ENCODE measurements around the gene PLA2G15. TPM values are rescaled to one million over a fixed set of nuclear protein-coding genes. Genes with fewer than 3 reads are reported as not detected.
A peak's percentile ranks its signal among the peaks of the same experiment; 100 is the strongest.

Gene PLA2G15
- total RNA-seq, 1 donor from 2014 or later = 17.1 TPM

DNA sequence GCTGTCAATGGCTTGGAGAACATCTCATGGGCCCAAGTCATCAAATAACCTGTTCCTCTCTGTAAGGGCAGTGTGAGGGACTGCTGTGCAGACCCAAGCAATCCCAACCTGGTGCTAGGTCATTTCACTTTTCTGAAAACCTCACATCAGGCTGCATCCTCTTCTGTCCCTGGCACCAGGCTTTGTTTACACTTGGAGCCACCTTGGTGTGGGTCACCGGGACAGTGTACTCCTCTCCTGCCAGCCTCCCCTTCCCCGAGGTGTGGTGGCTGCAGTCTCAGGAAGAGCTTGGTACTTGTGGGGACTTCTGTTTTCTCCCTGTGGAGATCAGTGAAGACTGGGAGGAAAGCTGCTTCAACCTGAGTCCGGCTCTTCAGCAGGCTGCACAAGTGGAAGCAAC, 53.1 kb downstream of the PLA2G15 start:
- H3K4me3 ChIP-seq (ENCODE audit: low read depth, low read length) = no peak overlapping the region
- DNase-seq (ENCODE audit: low read depth) = no peak
- TF ChIP-seq, protein P1, sequence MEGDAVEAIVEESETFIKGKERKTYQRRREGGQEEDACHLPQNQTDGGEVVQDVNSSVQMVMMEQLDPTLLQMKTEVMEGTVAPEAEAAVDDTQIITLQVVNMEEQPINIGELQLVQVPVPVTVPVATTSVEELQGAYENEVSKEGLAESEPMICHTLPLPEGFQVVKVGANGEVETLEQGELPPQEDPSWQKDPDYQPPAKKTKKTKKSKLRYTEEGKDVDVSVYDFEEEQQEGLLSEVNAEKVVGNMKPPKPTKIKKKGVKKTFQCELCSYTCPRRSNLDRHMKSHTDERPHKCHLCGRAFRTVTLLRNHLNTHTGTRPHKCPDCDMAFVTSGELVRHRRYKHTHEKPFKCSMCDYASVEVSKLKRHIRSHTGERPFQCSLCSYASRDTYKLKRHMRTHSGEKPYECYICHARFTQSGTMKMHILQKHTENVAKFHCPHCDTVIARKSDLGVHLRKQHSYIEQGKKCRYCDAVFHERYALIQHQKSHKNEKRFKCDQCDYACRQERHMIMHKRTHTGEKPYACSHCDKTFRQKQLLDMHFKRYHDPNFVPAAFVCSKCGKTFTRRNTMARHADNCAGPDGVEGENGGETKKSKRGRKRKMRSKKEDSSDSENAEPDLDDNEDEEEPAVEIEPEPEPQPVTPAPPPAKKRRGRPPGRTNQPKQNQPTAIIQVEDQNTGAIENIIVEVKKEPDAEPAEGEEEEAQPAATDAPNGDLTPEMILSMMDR (conservative IDR thresholded peaks at IDR 0.05; ENCODE audit: low read depth, low read length) = no peak

- H3K4me3 ChIP-seq (ENCODE audit: low read depth, low read length) = no peak overlapping the region
- DNase-seq (ENCODE audit: low read depth) = no peak
- TF ChIP-seq, protein P1 (conservative IDR thresholded peaks at IDR 0.05; ENCODE audit: low read depth, low read length) = no peak
These were observed 53.9 kb downstream of the PLA2G15 start for GRCh38 chr16:68298907-68299561.

GRCh38 chr16:68299571-68300453, 54.6 kb downstream of the PLA2G15 start:
- TF ChIP-seq, protein P1 (conservative IDR thresholded peaks at IDR 0.05; ENCODE audit: low read depth, low read length) = no peak
- H3K4me3 ChIP-seq (ENCODE audit: low read depth, low read length) = no peak overlapping the region
- no peak for DNase-seq (ENCODE audit: low read depth)

- no peak for DNase-seq (ENCODE audit: low read depth)
- TF ChIP-seq, protein P1 (conservative IDR thresholded peaks at IDR 0.05; ENCODE audit: low read depth, low read length) = no peak
- no peak overlapping the region for H3K4me3 ChIP-seq (ENCODE audit: low read depth, low read length)
These were observed 55.7 kb downstream of the PLA2G15 start for GRCh38 chr16:68300734-68301459.

DNA sequence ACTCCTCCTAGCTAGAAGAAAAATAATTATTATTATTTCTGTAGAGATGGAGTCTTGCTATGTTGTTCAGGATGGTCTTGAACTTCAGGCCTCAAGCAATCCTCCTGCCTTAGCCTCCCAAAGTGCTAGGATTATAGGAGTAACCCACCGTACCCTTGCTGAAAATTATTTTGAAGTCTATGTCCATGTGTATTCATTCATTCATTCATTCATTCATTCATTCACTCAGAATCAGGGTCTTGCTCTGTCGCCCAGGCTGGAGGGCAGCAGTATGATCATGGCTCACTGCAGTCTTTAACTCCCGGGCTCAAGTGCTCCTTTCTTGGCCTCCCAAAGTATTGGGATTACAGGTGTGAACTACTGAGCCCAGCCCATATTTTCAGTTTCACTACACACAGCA, 61.5 kb downstream of the PLA2G15 start:
- TF ChIP-seq, protein P1 (conservative IDR thresholded peaks at IDR 0.05; ENCODE audit: low read depth, low read length) = no peak
- H3K4me3 ChIP-seq (ENCODE audit: low read depth, low read length) = no peak overlapping the region
- DNase-seq (ENCODE audit: low read depth) = no peak

DNA sequence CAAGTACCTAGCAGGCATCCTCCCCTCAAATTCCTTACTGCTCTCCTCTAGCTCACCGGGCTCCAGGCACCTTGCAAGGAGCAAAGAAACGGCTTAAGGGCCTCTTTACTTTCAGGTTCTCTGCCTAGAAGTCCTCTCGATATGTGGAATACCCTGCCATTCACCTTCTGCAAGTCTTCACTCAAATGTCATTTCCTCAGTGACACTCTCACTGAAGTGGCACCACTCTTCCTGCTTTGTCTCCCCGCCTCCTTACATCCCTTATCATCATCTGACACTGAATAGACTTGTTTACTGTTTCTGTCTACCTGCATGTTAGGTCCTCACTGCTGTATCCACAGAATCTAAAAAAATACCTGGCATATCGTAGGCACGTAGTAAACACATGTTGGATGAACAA, 64.6 kb downstream of the PLA2G15 start:
- no peak for DNase-seq (ENCODE audit: low read depth)
- TF ChIP-seq, protein P1 (conservative IDR thresholded peaks at IDR 0.05; ENCODE audit: low read depth, low read length) = no peak
- peak overlapping the region; percentile 92 for H3K4me3 ChIP-seq (ENCODE audit: low read depth, low read length)
